HepG2 (cell line): ENCODE results near the gene SLC13A3. TPM values are rescaled to one million over a fixed set of nuclear protein-coding genes. Genes with fewer than 3 reads are reported as not detected.

ENCODE experiments used
- DRAP1 ChIP-seq: IDR thresholded peaks from 2 replicates; pipeline ENCODE4 v1.6.1; 2016; ENCODE audit warnings: missing genetic modification reagents, missing compliant biosample characterization
- HNF1B ChIP-seq: sonication (generic); formaldehyde crosslinking; IDR thresholded peaks from 2 replicates; pipeline ENCODE4 v1.5.1; 2020; ENCODE audit warnings: mild to moderate bottlenecking, moderate library complexity, missing genetic modification reagents
- MAFF ChIP-seq: IDR thresholded peaks from 2 replicates; pipeline ENCODE4 v1.6.1; 2011; ENCODE audit warnings: low read depth, low read length, improper control_type of control experiment
- RARG ChIP-seq: sonication (generic); formaldehyde crosslinking; IDR thresholded peaks from 2 replicates; pipeline ENCODE4 v1.4.0; 2020; ENCODE audit warnings: low read depth, mild to moderate bottlenecking, missing genetic modification reagents
- RFXANK ChIP-seq: IDR thresholded peaks from 2 replicates; pipeline ENCODE4 v1.6.1; 2016
- SNRNP70 ChIP-seq: fragments of 200-400 bp; formaldehyde crosslinking; IDR thresholded peaks from 2 replicates; pipeline ENCODE4 v1.6.1; 2017; ENCODE audit warnings: mild to moderate bottlenecking, low read depth, low read length, moderate library complexity
- ZFP36 ChIP-seq: fragments of 150-350 bp; IDR thresholded peaks from 2 replicates; pipeline ENCODE4 v1.6.1; 2018; ENCODE audit warnings: borderline replicate concordance, low read length, low read depth; ENCODE audit not compliant: partially characterized antibody
- ZNF335 ChIP-seq: sonication (generic); formaldehyde crosslinking; IDR thresholded peaks from 2 replicates; pipeline ENCODE4 v1.4.0; 2020; ENCODE audit warnings: missing genetic modification reagents
- ZNF512 ChIP-seq: sonication (generic); formaldehyde crosslinking; IDR thresholded peaks from 2 replicates; pipeline ENCODE4 v1.4.0; 2020; ENCODE audit warnings: mild to moderate bottlenecking, missing genetic modification reagents
- ZNF660 ChIP-seq: sonication (generic); formaldehyde crosslinking; IDR thresholded peaks from 2 replicates; pipeline ENCODE4 v1.5.1; 2020; ENCODE audit warnings: mild to moderate bottlenecking, low read depth, missing genetic modification reagents, borderline replicate concordance
- polyA plus RNA-seq, 8 experiments: library from polyadenylated mRNA; depleted of rRNA in 3 of 8; stranded (reverse) in 7 of 8; unstranded in 1 of 8; fragments of >200 nt; fragmentation: Illumina TruSeq in 4 of 8; extraction: Trizol in 4 of 8; gene quantifications; 2 replicates each; pipeline versions ENCODE4 v1.2.1 to v1.2.3, GENCODE V29; 2011 to 2016; ENCODE audit warnings: low read depth in 4 of 8, missing spikeins in 1 of 8, mixed read lengths in 1 of 8; ENCODE audit not compliant: insufficient read depth in 1 of 8
- total RNA-seq, 5 experiments: library from RNA; depleted of rRNA; stranded (reverse); fragments of >200 nt; fragmentation: Illumina TruSeq; extraction: Trizol; gene quantifications; 2 replicates each; pipeline ENCODE4 v1.2.3, GENCODE V29; 2016; ENCODE audit warnings: low read depth in 1 of 5
- TF ChIP-seq, protein P1 (sequence below): sonication (generic); formaldehyde crosslinking; IDR thresholded peaks from 2 replicates; pipeline ENCODE4 v1.5.0; 2020; ENCODE audit warnings: mild to moderate bottlenecking, missing genetic modification reagents, borderline replicate concordance
- TF ChIP-seq, protein P2 (sequence below): sonication (generic); formaldehyde crosslinking; IDR thresholded peaks from 2 replicates; pipeline ENCODE4 v1.8.0; 2023; ENCODE audit warnings: mild to moderate bottlenecking, missing genetic modification reagents

SLC13A3 gene
- total and polyA plus RNA-seq, 2 of the 13 experiments (the other 11 are each of a cell fraction or from before 2014, with no cell fraction given): 66.5 to 76.0 TPM

- TF ChIP-seq, protein P1, sequence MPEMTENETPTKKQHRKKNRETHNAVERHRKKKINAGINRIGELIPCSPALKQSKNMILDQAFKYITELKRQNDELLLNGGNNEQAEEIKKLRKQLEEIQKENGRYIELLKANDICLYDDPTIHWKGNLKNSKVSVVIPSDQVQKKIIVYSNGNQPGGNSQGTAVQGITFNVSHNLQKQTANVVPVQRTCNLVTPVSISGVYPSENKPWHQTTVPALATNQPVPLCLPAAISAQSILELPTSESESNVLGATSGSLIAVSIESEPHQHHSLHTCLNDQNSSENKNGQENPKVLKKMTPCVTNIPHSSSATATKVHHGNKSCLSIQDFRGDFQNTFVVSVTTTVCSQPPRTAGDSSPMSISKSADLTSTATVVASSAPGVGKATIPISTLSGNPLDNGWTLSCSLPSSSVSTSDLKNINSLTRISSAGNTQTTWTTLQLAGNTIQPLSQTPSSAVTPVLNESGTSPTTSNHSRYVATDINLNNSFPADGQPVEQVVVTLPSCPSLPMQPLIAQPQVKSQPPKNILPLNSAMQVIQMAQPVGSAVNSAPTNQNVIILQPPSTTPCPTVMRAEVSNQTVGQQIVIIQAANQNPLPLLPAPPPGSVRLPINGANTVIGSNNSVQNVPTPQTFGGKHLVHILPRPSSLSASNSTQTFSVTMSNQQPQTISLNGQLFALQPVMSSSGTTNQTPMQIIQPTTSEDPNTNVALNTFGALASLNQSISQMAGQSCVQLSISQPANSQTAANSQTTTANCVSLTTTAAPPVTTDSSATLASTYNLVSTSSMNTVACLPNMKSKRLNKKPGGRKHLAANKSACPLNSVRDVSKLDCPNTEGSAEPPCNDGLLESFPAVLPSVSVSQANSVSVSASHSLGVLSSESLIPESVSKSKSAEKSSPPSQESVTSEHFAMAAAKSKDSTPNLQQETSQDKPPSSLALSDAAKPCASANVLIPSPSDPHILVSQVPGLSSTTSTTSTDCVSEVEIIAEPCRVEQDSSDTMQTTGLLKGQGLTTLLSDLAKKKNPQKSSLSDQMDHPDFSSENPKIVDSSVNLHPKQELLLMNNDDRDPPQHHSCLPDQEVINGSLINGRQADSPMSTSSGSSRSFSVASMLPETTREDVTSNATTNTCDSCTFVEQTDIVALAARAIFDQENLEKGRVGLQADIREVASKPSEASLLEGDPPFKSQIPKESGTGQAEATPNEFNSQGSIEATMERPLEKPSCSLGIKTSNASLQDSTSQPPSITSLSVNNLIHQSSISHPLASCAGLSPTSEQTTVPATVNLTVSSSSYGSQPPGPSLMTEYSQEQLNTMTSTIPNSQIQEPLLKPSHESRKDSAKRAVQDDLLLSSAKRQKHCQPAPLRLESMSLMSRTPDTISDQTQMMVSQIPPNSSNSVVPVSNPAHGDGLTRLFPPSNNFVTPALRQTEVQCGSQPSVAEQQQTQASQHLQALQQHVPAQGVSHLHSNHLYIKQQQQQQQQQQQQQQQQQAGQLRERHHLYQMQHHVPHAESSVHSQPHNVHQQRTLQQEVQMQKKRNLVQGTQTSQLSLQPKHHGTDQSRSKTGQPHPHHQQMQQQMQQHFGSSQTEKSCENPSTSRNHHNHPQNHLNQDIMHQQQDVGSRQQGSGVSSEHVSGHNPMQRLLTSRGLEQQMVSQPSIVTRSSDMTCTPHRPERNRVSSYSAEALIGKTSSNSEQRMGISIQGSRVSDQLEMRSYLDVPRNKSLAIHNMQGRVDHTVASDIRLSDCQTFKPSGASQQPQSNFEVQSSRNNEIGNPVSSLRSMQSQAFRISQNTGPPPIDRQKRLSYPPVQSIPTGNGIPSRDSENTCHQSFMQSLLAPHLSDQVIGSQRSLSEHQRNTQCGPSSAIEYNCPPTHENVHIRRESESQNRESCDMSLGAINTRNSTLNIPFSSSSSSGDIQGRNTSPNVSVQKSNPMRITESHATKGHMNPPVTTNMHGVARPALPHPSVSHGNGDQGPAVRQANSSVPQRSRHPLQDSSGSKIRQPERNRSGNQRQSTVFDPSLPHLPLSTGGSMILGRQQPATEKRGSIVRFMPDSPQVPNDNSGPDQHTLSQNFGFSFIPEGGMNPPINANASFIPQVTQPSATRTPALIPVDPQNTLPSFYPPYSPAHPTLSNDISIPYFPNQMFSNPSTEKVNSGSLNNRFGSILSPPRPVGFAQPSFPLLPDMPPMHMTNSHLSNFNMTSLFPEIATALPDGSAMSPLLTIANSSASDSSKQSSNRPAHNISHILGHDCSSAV (CRISPR knock-in tag): no peak
- TF ChIP-seq HNF1B (CRISPR knock-in tag) (no peak; the same call in 1 of the 2 replicates), RARG (CRISPR knock-in tag) (no peak), ZNF660 (no peak), DRAP1 (no peak; the same call in 1 of the 2 replicates), SNRNP70 (no peak), ZNF335 (CRISPR knock-in tag) (no peak), RFXANK (CRISPR knock-in tag) (no peak), MAFF (peak; percentile 58), ZNF512 (CRISPR knock-in tag) (no peak), ZFP36 (no peak)
- TF ChIP-seq, protein P2, sequence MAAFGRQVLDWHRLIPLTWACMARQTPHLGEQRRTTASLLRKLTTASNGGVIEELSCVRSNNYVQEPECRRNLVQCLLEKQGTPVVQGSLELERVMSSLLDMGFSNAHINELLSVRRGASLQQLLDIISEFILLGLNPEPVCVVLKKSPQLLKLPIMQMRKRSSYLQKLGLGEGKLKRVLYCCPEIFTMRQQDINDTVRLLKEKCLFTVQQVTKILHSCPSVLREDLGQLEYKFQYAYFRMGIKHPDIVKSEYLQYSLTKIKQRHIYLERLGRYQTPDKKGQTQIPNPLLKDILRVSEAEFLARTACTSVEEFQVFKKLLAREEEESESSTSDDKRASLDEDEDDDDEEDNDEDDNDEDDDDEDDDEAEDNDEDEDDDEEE (CRISPR knock-in tag): 0 out of 2 replicates have a peak, but pooled peaks have one; percentile 40
These were observed 19.9 kb downstream of the SLC13A3 start (continued) for GRCh38 chr20:46631212-46631869.
